HG03442 (cell line): Measurements from ENCODE around the gene CDC42.
"Not testable (repeated sequence)": the region's sequence is repeated elsewhere in the genome, so short reads cannot be mapped to it uniquely, and the experiment has no call there.

Experiments
- ATAC-seq: cut with Tn5 transposase; IDR thresholded peaks from one replicate; pipeline ENCODE4 v1.9.1; 2021; ENCODE audit warnings: mild to moderate bottlenecking, moderate library complexity; ENCODE audit not compliant: unreplicated experiment

Gene CDC42

DNA sequence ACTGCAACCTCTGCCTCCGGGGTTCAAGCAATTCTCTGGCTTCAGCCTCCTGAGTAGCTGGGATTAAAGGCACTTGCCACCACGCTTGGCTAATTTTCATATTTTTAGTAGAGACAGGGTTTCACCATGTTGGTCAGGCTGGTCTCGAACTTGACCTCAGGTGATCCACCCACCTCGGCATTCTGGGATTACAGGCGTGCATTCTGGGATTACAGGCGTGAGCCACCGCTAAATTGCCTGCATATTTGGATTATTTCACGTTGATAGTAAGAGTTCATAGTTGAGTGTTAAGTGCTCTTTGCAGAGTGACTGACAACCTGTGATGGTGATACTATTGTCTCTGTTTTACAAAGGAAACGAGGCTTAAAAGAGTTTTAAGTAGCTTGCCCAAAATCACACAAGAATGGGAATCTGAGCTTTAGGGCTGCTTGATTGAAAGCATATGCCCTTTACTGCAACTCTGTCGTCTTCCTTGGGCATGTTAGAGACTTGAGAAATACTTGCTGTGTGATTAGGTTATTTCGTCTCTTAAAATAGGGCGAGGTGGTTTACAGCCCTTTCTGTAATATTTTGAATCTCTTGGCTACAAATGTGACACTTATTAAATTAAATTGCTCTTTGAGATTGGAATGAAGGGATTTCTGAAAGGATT, 12.4 kb downstream of the CDC42 start:
- no peak for ATAC-seq

DNA sequence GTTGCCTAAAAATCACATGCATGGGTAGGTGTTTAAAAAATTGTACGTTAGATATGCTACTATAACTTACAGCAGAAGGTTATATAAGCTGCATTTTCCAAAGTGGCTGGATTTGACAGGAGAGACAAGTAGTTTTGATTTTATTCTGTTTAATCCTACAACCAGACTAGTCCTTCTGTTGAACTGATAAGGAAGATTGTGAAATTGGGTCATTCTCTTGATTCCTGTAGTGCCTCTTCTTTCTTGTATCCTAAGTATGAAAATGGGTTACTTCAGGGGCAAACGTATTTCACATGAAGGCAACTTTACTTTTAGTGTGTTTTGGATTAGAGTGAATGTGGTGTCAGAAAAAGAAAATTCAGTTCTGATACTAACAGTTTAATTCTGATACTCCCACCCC, 19.0 kb downstream of the CDC42 start:
- ATAC-seq = no peak

DNA sequence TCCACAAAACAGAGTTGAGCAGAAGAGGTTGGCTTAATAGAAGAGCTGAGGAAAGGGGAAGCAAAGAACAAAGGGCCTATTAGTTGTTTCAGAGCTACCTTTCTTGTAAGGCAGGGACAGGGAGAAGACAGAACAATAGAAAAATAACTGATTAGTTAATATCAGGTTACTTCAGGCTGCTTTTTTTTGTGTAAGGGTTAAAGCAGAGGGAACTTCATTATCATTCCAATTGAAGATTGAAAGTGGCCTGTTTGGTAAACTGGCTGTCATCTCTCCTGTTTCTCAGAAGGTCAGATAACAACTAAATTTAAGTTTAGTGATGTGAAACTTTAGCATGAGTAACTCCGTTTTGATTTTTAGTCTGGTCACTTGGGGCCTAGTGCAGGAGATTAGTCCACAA, 22.3 kb downstream of the CDC42 start:
- ATAC-seq = no peak

DNA sequence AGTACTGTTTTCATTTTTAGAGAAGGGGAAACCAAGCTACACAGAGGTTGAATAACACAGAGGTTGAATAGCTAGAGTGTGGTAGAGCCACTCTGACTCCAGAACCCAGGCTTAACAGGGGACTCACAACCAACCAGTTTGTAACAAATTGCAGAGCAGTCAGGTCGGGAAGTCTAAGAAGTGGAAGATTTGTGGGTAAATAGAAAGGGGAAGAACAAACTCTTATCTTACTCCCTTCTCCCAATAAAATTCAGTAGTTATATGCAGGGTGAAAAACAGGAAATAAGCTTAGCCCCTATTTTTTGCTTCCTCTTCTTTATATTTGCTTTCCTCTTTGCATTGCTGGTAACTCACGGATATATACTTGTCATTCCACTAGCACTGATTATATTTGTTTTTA, 23.2 kb downstream of the CDC42 start:
- ATAC-seq = no peak

DNA sequence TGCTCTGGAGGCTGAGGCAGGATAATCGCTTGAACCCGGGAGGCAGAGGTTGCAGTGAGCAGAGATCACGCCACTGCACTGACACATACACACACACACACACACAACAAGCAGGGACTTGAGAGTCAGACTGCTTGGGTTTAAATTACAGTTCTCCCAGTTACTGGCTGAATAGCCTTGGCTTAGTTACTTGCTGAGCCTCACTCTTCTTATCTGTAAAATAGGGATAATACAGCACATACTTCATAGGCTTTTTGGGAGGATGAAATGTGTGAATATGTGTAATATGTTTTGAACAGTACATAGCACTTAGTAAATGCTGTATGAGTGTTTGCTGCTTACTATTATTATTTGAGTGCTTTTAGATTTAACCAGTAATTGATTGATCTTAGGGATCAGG, 23.8 kb downstream of the CDC42 start:
- no peak for ATAC-seq

DNA sequence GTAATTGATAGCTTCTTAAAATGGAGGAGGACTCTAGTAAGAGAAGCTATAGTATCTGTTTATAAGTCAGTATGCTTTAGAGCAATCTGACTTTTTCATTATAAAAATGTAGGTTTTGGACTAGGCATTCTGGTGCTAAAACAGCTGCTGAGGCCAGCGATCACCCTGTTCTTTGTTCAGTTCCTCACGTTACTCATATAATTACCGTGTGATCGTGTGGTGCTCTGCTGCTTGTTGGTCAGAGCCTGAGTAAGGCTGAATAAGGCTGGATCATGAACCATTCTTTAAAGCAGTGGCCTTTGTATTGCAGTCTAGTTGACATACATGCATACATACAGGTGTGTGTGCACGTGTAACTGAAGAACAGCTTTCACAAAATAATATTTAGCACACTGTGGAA, 25.2 kb downstream of the CDC42 start:
- ATAC-seq = no peak

DNA sequence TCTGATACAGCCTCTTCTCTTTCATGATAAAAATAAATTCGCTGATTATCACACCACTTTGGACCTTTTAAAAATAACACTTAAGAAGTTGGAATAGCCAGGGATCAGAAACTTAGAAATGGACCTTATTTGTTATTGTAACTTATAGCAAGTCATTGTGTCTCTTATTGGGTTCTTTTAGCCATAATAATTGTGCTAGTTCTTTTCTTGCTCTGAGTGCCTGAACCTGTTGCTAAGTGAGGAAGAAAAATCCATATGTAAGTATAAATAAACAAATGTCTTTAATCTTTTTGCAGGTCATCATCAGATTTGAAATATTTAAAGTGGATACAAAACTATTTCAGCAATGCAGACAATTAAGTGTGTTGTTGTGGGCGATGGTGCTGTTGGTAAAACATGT, 25.6 kb downstream of the CDC42 start:
- no peak for ATAC-seq

DNA sequence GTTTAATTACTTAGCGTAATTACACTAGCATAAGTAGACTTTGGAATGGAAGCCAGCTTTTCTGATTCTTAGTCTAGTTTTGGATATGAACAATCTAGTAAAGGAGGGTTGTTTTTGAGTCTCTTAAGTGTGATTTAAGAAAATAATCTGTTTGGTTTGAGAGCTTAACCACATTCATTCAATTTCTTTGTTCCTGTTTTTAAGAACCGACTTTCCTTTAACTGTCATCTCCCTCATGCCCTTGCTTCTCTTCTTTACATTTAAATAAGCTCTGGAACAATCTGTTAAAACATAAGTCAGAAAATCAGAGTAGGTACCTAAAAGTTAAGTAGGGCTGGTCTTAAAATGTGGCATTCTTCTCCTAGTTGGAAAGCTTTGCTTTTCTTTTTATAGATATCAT, 27.7 kb downstream of the CDC42 start:
- no peak for ATAC-seq

DNA sequence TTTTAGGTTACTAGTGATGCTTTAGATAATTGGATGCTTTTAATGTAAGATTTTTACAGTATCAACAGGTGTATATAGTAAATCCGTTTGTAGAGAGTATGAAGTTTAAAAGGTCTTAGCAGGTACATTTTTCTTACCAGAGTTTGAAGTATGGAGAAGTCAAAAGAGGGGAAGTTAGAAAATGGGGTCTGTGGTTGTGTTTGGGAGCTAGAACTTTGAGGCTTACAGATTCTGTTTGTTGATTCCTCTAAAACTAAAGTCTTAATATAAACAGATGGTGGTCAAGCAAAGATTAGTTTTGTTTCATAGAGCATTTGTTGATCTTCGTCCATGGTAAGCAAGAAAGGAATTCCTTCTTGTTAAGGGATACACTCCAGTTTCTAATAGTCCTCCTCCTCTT, 35.8 kb downstream of the CDC42 start:
- no peak for ATAC-seq

DNA sequence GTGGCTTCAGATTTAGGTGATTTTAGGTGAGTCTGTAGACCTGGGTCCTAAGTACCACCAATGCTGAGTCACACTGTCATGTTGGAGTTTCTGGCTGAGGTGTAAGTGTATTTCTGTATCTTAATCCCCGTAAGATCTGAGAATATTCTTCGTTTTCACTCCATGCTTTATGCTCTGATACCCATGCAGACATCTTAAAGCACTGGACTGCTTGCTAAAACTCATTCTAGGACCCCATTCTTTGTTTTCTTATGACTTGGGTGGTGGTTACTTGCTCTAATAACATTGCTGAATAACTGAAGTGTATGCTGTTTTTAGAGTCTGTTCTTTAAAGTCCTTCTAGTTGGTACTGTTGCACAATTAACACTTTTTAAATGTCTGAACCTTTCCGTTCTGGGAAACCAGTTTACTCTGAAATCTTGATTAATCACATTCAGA, 36.6 kb downstream of the CDC42 start:
- ATAC-seq = no peak

DNA sequence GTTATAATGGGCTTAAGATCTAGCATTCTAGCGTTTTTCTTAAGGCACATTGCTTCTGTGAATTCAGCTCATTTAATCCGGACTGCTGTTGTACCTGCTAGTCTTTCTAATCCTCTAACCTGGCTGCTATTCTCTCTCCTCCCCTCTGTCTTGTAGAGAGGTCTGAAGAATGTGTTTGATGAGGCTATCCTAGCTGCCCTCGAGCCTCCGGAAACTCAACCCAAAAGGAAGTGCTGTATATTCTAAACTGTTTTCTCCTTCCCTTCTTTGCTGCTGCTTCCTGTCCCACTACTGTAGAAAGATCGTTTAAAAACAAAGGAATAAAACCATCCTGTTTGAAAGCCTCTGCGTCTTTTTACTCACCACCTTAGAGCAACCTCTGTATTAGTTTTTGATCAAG, 37.3 kb downstream of the CDC42 start:
- no peak for ATAC-seq

DNA sequence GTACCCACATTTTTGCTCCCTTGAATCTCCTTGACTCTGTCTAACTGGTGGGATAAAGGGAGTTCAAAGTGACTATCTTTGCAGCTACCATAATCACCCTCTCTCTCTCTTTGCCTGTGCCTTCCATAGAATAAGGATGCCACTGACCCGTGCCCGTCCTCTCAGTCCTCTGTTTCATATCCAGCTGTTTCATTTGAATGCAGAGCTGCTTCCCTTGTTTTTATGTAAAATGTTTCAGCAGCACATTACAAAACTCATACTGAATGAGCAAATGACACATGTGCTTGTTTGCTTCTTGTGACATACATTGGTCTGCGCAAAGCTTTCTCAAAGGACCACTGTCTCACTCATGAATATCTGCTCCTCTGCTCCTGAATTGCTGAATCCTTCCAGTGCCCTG, 38.4 kb downstream of the CDC42 start:
- ATAC-seq = no peak

DNA sequence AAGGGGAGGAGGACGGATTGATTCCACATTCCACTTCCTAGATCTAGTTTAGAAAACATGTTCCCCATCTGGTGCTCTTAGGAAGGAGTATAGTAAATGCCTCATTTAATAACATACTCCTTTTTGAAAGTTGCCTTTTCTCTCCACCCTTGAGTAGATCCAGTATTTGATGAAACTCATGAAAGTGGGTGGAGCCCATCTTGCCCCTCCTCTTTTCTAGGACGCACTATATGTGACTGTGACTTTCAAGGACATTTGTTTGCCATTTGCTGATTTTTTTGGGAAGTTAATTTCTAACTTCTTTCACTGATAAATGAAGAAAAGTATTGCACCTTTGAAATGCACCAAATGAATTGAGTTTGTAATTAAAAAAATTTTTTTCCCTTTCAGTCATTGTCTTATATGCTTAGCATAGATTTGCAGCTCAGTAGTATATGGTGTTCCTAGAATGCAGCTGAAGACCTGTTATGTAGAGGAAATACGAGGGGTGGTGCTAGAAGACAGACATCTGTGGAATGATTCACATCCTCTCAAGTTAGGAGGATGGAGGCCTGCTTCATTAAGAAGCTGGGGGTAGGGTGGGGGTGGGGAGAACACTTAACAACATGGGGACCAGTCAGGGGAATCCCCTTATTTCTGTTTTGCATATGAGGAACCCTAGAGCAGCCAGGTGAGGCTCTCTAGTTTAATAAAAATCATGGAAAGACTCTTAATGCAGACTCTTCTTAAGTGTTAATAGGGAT, 39.7 kb downstream of the CDC42 start:
- ATAC-seq = not testable (repeated sequence)

DNA sequence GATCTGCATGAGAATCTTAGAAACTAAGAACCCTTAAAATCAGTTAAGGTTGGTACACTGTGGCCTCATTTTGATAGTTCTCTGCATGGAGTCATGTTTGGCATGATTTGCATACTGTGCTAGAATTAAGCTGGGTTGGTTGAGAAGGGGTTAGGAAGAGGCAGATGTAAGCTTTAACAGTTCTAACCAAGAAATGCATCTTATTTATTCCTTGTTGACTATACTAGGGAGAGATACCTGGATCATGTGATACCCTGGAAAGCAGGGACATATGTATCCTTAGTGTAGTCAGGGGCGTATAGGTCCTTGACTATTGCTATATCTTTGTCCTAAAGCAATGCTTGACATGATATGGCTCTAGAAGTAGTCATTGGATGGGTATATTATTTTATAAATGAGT, 41.0 kb downstream of the CDC42 start:
- no peak for ATAC-seq

DNA sequence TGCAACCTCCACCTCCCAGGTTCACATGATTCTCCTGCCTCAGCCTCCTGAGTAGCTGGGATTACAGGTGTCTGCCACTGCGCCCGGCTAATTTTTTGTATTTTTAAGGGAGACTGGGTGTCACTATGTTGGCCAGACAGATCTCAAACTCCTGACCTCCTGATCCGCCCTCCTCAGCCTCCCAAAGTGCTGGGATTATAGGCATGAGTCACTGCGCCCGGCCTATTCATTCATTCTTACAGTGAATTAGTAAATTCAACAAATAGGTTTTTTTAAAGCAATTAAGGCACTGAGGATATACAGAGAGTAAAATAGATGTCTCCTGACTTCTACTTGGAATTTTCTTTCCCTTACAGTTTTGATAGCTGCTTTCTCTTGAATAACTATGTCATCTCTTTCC, 43.5 kb downstream of the CDC42 start:
- no peak for ATAC-seq

DNA sequence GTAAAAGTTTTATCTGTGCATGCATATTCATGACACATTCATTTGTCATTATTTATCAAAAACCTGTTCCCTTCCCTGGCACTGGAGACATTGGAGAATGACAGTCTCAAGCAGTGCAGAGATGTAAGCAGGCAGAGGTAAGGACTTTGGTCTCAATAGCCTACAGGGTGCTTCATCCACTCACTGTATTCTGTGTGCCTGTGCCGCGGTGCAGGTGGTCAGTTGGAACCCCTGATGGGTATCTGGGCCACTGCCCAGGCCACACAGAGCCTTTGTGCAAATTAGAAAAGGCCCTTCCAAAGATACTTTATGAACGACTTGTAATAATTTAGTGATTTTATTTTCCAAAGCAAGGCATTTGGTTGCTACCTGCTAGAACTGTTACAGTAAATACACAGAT, 44.0 kb downstream of the CDC42 start:
- ATAC-seq = no peak

DNA sequence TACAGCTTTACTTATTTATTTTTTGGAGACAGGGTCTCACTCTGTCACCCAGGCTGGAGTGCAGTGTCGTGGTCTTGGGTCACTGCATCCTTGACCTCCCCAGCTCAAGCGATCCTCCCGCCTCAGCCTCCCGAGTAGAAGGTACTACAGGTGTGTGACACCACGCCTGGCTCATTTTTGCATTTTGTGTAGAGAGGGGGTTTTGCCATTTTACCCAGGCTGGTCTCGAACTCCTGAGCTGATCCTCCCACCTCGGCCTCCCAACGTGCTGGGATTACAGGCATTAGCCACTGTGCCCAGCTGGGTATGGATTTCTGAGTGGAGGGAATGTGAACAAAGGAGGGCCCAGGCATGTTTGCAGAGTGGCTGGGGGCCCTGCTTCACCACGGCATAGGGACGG, 46.2 kb downstream of the CDC42 start:
- no peak for ATAC-seq

DNA sequence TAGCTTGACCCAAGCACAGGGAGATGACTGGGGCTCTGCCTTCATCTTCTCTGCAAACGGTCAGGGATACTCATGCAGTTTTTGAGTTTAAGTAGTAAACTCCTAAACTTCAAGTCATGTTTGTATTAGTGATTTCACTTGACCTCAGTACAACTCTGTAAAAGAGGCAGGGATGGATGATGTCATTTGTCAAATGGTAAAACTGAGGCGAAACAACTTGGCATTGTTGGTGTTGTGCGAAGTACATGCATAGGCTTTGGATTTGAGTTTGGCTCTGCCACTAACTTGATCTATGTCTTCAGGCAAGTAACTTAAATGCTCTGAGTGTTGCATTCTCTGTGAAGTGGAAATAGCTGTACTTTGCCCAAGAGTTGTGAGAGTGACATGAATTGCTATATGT, 47.7 kb downstream of the CDC42 start:
- ATAC-seq = no peak

DNA sequence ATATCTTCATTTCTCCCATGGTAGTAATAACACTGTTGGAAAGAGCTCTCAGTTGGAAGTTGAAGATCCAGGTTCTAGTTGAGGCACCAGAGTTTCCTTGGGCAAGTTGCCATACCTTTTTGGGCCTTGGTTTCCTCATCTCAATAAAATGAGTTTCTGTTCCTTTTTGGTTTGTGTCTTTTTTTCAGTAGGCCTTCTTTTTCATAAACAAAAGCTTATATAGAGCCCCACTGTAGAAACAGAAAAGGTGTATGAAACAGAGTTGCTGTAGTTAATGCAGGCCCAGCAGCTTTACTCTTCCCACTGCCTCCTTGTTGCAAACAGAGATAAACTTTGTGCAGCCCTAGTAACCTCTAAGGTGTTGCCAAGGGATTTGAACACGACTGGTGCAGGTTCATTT, 48.7 kb downstream of the CDC42 start:
- ATAC-seq = no peak

DNA sequence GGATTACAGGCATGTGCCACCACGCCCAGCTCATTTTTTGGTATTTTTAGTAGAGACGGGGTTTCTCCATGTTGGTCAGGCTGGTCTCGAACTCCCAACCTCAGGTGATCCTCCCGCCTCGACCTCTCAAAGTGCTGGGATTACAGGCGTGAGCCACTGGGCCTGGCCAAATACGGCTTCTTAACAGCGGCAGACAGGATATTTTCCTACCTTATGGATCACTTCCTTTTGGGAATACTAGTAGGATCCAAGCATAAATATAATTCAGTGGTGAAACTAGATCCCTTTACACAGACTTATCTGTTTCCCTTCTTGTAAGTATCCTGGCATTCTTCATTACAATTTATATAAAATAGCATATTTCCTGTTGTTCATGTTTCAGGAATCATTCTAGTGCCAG, 49.5 kb downstream of the CDC42 start:
- ATAC-seq = no peak

DNA sequence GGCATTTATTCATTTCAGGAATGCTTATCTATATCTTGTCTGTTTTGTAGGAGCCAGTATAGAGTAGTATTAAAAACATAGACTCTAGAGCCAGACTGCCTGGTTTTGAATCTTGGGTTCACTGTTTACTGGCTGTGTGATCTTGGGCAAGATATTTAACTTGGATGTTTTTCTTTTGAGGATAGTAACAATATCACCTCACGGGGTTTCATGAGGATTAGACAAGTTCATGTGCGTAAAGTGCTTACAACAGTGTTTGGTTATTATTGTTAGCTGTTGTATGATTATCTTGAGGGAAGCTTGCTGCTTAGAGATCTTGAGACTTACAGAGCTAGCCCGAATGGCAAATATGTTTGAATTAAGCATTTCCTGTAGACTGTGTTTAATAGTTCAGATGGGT, 50.2 kb downstream of the CDC42 start:
- no peak for ATAC-seq

DNA sequence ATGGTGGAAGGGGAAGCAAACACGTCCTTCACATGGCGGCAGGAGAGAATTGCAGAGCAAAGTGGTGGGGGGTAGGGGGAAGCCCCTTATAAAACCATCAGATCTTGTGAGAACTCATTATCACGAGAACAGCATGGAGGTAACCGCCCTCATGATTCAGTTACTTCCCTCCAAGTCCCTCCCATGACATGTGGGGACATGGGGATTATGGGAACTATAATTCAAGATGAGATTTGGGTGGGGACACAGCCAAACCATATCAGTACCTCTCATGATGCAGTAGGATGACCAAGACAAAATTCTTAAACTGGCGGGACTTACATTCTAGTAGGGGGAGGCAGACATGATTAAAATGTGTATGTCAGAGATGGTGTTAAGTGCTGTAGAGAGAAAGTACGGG, 51.6 kb downstream of the CDC42 start:
- no peak for ATAC-seq
